PC-3 (cell line): ENCODE results near the gene CD320.

Source experiments
- EZH2phosphoT487 ChIP-seq: fragments of 300-600 bp; sonication (generic); IDR thresholded peaks from 2 replicates; pipeline ENCODE4 v1.6.1; 2018; ENCODE audit warnings: mild to moderate bottlenecking, antibody characterized with exemption, low read length, borderline replicate concordance
- TF ChIP-seq, protein P1 (sequence below): fragments of 300-600 bp; sonication (generic); conservative IDR thresholded peaks from 2 replicates; pipeline ENCODE4 v1.5.1; 2017; ENCODE audit warnings: antibody characterized with exemption, low read depth, mild to moderate bottlenecking, low read length

DNA sequence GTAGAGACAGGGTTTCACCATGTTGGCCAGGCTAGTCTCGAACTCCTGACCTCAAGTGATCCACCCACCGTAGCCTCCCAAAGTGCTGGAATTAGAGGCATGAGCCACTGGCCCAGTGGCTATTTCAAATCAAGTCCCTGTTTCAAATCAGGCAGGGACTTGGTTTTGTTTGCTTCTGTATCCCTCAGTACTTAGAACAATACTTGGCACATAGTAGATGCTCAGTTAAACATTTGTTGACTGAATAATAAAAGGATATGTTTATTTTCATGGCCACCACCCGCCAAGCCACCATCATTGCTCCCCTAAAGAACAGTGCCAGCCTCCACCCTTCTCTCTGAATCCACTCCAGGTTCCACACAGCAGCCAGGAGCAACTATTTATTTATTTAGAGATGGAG is 17.3 kb upstream of the CD320 start:
- no peak for TF ChIP-seq EZH2phosphoT487
- TF ChIP-seq, protein P1, sequence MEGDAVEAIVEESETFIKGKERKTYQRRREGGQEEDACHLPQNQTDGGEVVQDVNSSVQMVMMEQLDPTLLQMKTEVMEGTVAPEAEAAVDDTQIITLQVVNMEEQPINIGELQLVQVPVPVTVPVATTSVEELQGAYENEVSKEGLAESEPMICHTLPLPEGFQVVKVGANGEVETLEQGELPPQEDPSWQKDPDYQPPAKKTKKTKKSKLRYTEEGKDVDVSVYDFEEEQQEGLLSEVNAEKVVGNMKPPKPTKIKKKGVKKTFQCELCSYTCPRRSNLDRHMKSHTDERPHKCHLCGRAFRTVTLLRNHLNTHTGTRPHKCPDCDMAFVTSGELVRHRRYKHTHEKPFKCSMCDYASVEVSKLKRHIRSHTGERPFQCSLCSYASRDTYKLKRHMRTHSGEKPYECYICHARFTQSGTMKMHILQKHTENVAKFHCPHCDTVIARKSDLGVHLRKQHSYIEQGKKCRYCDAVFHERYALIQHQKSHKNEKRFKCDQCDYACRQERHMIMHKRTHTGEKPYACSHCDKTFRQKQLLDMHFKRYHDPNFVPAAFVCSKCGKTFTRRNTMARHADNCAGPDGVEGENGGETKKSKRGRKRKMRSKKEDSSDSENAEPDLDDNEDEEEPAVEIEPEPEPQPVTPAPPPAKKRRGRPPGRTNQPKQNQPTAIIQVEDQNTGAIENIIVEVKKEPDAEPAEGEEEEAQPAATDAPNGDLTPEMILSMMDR = no peak
